GM15510 (cell line): Measurements from ENCODE around the gene KIRREL3.

ENCODE experiments used
- POLR2A ChIP-seq: IDR thresholded peaks from 3 replicates; pipeline ENCODE4 v1.6.1; 2011; ENCODE audit warnings: borderline replicate concordance; ENCODE audit not compliant: insufficient read length; ENCODE audit errors: extremely low read depth

Gene KIRREL3

DNA sequence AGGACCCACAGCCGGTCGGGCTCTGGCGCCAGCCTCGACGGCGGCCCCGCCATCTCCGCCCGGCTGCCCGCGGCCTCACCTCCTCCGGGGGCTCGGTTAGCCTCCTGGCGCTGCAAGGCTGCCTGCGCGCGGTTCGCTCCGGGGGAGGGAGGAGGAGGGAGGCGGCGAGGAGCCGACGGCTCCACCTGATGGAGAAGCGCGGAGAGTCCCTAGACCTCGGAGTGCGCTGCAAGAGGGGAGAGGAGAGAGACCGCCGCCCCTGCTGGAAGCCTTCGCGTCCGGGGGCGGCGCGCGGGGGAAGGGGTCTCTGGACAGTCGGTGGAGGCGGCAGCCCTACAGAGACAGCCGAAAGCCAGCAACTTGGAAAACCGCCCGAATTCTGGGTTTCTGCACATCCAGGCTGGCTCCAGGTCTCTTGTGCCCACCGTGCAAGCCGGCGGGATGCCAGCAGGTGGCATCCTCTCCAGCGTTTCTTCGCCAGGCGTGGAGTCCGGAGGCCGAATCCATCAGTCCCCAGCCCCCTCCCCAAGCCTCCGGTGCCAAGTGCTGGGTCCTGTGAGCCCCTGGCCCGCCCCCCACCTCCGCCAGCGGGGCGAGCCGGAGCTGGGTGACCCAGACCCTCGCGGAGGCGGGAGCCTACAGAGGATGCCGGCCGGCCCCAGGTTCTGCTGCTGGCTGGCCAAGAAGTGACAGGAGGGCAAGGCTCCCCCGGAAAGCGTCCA lies 2.9 kb upstream of the KIRREL3 start:
- no peak for TF ChIP-seq POLR2A

DNA sequence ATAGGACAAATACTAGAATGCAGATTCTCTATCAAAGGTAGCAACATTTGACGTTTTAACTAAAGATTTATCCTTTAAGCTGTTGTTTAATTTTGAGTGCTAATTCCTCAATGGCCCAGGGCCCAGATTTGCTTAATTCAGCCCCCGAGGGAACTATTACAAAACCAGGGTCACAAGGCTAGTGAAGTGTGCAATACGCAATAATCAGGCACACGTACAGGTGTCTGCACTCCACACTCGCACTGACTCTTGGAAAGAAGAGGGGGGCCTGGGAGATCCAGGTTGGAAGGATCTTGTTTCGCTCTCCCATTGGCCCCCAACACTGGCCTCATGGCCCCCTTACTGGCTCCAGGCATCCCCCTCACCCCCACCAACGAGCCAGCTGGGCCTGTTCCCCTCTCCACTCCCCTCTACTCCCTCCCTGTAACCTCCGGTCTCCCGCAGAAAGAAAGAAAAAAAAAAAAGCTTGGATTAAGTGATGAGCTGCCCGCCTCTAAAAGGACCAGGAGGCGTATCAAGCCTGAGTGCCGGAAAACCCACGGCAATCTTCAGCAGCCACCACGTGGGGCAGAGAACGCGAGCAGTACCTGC lies 2.2 kb upstream of the KIRREL3 start:
- no peak for TF ChIP-seq POLR2A

DNA sequence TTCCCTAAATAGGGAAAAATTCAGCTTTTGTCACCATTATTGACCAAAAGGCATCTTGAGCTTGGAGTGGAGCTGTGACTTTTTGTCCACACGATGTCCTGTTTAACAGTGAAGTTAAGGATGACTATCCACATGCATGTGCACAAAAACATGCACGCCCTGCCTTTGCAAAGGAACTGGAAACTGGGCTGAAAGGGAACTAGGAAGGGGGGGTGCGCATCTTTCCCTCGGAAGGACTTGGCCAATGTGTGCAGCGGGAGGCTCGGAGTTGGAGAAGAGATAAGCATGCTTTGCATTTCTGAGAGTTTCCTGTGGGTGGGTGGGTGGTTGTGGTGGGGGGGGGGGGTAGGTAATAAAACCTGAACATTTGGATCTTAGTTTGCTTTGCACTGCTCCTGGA lies 411 bp upstream of the KIRREL3 start:
- no peak for TF ChIP-seq POLR2A

- TF ChIP-seq POLR2A: no peak
Measured at GRCh38 chr11:126999366-126999765, 1.2 kb downstream of the KIRREL3 start.

- TF ChIP-seq POLR2A: no peak
Measured at GRCh38 chr11:126997641-126998040, 2.9 kb downstream of the KIRREL3 start.

GRCh38 chr11:126997196-126997595 lies 3.4 kb downstream of the KIRREL3 start:
- TF ChIP-seq POLR2A: no peak

DNA sequence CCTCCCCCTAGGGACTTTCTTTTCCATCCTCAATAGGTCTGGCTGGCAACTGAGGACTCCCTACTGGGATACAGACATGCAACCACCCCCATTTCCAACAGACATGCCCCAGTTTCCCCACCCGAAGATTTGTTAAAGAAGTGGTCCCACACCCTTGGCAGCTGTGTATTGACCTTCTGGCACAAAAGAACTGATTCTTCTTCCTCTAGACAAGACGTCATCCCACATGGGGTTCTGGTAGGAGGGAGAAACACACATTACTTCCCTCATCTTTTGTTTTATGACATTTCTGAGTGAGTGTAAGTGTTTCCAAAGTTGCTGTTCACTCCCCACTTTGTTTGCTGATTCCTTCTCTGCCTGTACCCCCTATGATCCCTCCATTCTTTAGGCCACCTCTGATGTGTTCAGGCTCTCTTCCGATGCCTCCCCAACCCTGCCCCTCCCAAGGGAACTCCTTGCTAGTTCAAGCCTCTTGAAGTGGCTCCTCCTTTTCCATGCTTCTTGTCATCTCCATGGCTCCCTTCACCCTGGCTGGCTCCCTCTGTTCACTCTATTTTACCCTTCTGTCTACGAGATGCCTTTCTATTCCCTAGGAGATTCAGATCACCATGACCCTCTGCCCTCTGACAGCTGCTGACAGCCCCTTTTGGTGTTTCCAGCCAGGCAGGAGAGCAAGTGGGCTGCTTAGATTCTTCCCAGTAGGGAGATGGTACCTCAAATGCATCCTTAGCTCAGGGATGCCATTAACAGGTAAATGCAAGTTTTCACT lies 4.3 kb downstream of the KIRREL3 start:
- TF ChIP-seq POLR2A: no peak

- no peak for TF ChIP-seq POLR2A
Measured at GRCh38 chr11:126993599-126993998, 7.0 kb downstream of the KIRREL3 start.

DNA sequence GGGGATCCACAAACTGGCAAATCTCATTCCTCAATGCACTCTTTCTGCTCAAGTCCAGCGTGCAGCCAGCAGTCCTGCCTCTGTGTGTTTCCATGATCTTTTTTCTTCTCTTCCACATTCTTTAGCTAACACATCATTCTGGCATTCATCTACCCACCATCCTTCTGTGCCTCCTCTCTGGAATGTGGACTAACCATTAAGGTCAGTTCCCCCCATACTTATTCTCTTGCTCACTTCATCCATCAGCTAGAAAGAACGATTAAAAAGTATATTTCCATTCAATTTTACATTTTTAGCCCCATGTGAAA lies 7.8 kb downstream of the KIRREL3 start:
- TF ChIP-seq POLR2A: no peak

GRCh38 chr11:126992065-126992803 lies 8.3 kb downstream of the KIRREL3 start:
- no peak for TF ChIP-seq POLR2A

DNA sequence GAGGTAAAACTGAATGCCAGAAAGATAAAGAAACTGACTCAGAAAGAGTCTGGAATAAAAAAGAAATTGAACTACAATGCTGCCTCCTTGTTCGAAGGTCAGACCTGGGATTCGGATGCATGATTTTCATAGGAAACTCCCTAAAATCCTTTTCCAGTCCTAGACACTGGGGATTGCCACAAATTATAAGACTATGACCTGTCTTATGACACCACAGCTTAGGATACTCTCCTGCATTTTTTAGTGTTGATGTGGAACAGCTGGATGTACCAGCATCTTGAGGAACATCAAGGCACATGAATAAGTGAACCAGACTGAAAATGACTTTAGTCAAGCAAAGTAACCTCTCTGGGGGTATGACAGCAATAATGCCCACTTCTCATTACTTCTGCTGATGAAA lies 9.0 kb downstream of the KIRREL3 start:
- TF ChIP-seq POLR2A: no peak

- TF ChIP-seq POLR2A: no peak
Measured at GRCh38 chr11:126990716-126991480, 9.7 kb downstream of the KIRREL3 start.

GRCh38 chr11:126989942-126990715 lies 10.4 kb downstream of the KIRREL3 start:
- TF ChIP-seq POLR2A: no peak

- TF ChIP-seq POLR2A: no peak
Measured at GRCh38 chr11:126988655-126989054, 11.9 kb downstream of the KIRREL3 start.
